Measurements from ENCODE around the gene SLC5A2. TPM values are rescaled to one million over a fixed set of nuclear protein-coding genes. Genes with fewer than 3 reads are reported as not detected.
"Not testable (repeated sequence)": the region's sequence is repeated elsewhere in the genome, so short reads cannot be mapped to it uniquely, and the experiment has no call there.

Gene SLC5A2
- total RNA-seq, 2 experiments from 2014 or later: not detected

- H3K4me1 ChIP-seq (ENCODE audit: insufficient read depth, low read length, poor library complexity, severe bottlenecking); DNase-seq (ENCODE audit: low spot score); H3K4me3 ChIP-seq (ENCODE audit: low read depth, low read length, poor library complexity, severe bottlenecking); CTCF ChIA-PET (ENCODE audit: unreplicated experiment); POLR2A ChIA-PET; H2AFZ ChIP-seq (ENCODE audit: low read length); H3K9me3 ChIP-seq (ENCODE audit: low read length); H4K20me1 ChIP-seq (ENCODE audit: insufficient read depth, low read length); BruUV-seq (replicated peaks); intact Hi-C loops (cut with micrococcal nuclease; ENCODE audit: unreplicated experiment); H3K27ac ChIP-seq (ENCODE audit: low read depth, low read length, poor library complexity, severe bottlenecking); H3K36me3 ChIP-seq (ENCODE audit: insufficient read depth, low read length); H3K9me2 ChIP-seq (ENCODE audit: insufficient read depth, low read length); H3K79me2 ChIP-seq (ENCODE audit: insufficient read depth, low read depth, low read length); H3K4me2 ChIP-seq (ENCODE audit: low read length): not testable (repeated sequence)
These were observed 56.8 kb downstream of the SLC5A2 start for GRCh38 chr16:31539762-31540161.

Other genes starting within 250 kb of the SLC5A2 start
- gene ITGAM, start 223.1 kb upstream of the SLC5A2 start, total RNA-seq (2014; rRNA removed; shearing (Covaris generic)): not detected in 2 replicates
- 0.09 and 0.23 TPM in 2 replicates for gene ITGAM, start 223.1 kb upstream of the SLC5A2 start, total RNA-seq (2022)
- gene ITGAX, start 127.9 kb upstream of the SLC5A2 start, total RNA-seq (2014; rRNA removed; shearing (Covaris generic)): not detected in 2 replicates
- not detected in 2 replicates for gene ITGAX, start 127.9 kb upstream of the SLC5A2 start, total RNA-seq (2022)
- gene ITGAD, start 89.8 kb upstream of the SLC5A2 start, total RNA-seq (2014; rRNA removed; shearing (Covaris generic)): not detected in 2 replicates
- not detected in 2 replicates for gene ITGAD, start 89.8 kb upstream of the SLC5A2 start, total RNA-seq (2022)
- not detected in 2 replicates for gene COX6A2, start 54.8 kb upstream of the SLC5A2 start, total RNA-seq (2014; rRNA removed; shearing (Covaris generic))
- not detected in 2 replicates for gene COX6A2, start 54.8 kb upstream of the SLC5A2 start, total RNA-seq (2022)
- 0.03 and 0.19 TPM in 2 replicates for gene ZNF843, start 40.3 kb upstream of the SLC5A2 start, total RNA-seq (2014; rRNA removed; shearing (Covaris generic))
- 0.17 and 0.52 TPM in 2 replicates for gene ZNF843, start 40.3 kb upstream of the SLC5A2 start, total RNA-seq (2022)
- 6.4 and 7.0 TPM in 2 replicates for gene ARMC5, start 23.6 kb upstream of the SLC5A2 start, total RNA-seq (2014; rRNA removed; shearing (Covaris generic))
- gene ARMC5, start 23.6 kb upstream of the SLC5A2 start, total RNA-seq (2022): 7.8 and 8.8 TPM in 2 replicates
- gene TGFB1I1, start 11.0 kb upstream of the SLC5A2 start, total RNA-seq (2014; rRNA removed; shearing (Covaris generic)): 0.05 and 0.73 TPM in 2 replicates
- 0.38 TPM in 1 of 2 replicates, not detected in the other for gene TGFB1I1, start 11.0 kb upstream of the SLC5A2 start, total RNA-seq (2022)
- 24.0 and 28.6 TPM in 2 replicates for gene RUSF1, start 25.3 kb downstream of the SLC5A2 start, total RNA-seq (2014; rRNA removed; shearing (Covaris generic))
- 40.4 TPM in 2 replicates for gene RUSF1, start 25.3 kb downstream of the SLC5A2 start, total RNA-seq (2022)
- not detected in 2 replicates for gene AHSP, start 44.8 kb downstream of the SLC5A2 start, total RNA-seq (2014; rRNA removed; shearing (Covaris generic))
- gene AHSP, start 44.8 kb downstream of the SLC5A2 start, total RNA-seq (2022): not detected in 2 replicates

Measured in OCI-LY7 (cell line).